GM12864 (cell line): ENCODE results near the gene ZCCHC3.
A peak's percentile ranks its signal among the peaks of the same experiment; 100 is the strongest.

ENCODE experiments used
- DNase-seq: peaks from one replicate; pipeline ENCODE4 v3.0.0-alpha.2; 2011; ENCODE audit warnings: low read depth
- H3K4me3 ChIP-seq: 2 replicates; pipeline ENCODE4 v1.5.1; 2011; ENCODE audit warnings: mild to moderate bottlenecking, low read depth, low read length, control low read depth
- TF ChIP-seq, protein P1 (sequence below): IDR thresholded peaks from 2 replicates; pipeline ENCODE4 v1.5.1; 2011; ENCODE audit warnings: low read depth, mild to moderate bottlenecking, moderate library complexity, low read length, control low read depth, inconsistent platforms; ENCODE audit errors: missing control alignments

ZCCHC3 gene

DNA sequence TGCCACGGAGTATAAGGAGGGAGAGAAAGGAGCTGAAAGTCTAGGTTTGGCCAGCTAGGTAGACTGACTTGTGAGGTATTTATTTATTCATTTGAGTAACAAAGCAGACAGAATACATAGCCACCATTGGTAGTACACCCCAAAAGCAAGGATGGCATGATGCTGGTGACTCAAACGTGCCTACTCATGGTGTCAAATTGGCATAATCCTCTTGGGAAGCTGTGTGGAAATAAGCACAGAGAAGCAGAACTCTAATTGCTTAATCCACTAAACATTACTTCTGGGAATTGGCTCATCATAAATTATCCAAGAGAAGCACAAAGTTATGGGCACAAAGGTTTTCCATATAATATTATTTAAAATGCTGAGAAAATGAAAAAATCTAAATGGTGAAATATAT, 37.4 kb upstream of the ZCCHC3 start:
- no peak overlapping the region for H3K4me3 ChIP-seq
- TF ChIP-seq, protein P1, sequence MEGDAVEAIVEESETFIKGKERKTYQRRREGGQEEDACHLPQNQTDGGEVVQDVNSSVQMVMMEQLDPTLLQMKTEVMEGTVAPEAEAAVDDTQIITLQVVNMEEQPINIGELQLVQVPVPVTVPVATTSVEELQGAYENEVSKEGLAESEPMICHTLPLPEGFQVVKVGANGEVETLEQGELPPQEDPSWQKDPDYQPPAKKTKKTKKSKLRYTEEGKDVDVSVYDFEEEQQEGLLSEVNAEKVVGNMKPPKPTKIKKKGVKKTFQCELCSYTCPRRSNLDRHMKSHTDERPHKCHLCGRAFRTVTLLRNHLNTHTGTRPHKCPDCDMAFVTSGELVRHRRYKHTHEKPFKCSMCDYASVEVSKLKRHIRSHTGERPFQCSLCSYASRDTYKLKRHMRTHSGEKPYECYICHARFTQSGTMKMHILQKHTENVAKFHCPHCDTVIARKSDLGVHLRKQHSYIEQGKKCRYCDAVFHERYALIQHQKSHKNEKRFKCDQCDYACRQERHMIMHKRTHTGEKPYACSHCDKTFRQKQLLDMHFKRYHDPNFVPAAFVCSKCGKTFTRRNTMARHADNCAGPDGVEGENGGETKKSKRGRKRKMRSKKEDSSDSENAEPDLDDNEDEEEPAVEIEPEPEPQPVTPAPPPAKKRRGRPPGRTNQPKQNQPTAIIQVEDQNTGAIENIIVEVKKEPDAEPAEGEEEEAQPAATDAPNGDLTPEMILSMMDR: no peak
- no peak for DNase-seq

DNA sequence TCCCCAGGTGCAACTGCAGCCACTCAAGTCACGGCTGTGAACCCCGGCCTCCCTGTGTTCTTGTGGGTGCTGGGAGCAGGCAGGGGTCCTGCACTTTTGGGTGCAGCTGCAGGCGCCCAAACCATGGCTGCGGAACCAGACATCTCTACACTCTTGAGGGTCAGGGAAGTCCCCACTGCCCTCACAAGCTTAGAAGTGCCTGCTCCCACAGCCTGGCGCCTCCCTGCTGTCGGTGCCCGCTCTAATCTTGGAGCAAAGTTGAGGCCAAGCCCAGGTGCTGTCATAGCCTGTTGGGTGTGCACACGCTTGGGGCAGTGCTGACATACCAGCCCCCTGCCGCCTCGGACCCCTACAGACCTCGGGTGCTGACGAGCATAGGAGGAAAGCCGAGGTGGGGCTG, 33.7 kb upstream of the ZCCHC3 start:
- TF ChIP-seq, protein P1: no peak
- H3K4me3 ChIP-seq: no peak overlapping the region
- DNase-seq: no peak

DNA sequence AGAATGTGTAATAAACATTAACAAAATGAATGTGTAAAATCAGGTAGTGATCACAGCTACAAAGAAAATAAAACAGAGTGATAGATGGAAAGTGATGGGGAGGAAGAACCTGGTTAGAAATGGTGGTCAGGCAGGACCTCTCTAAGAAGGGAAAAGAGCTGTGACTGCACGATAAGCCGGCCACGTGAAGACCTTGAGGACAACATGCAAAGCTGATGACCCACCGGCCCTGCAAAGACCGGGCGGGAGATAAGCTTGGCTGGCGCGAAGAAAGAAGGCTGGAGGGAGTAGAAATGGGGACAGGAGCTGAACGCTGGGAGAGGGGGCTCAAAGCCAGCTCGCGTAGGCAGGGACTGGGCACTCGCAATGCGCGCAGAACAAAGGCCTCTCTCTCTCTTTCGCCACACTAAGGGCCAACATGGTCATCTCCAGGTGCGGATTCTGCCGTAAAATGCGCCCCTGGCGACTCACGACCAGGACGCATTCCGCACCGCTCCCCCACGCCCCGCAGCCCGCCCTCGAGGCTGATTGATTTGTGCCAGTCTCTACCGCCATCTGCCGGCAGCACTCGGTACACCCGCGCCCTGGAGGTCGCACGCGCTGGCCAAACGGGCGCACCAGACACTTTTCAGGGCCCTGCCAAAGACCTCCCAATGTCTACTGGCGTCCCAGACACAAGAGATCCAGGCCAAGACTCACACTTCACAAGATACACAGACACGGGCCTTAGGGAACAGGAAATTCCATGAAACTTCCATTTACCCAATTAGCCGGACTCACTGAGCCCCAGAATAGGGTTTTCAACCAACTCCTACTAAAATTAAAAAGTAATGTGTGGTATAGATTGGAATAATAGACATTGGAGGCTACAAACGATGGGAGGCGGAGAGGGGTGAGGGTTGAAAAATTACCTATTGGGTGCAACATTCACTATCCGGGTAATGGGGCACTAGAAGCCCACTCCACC, 30.5 kb upstream of the ZCCHC3 start:
- peak overlapping the region; percentile 45 for H3K4me3 ChIP-seq
- peak; percentile 47 for DNase-seq
- TF ChIP-seq, protein P1: peak; percentile 93

DNA sequence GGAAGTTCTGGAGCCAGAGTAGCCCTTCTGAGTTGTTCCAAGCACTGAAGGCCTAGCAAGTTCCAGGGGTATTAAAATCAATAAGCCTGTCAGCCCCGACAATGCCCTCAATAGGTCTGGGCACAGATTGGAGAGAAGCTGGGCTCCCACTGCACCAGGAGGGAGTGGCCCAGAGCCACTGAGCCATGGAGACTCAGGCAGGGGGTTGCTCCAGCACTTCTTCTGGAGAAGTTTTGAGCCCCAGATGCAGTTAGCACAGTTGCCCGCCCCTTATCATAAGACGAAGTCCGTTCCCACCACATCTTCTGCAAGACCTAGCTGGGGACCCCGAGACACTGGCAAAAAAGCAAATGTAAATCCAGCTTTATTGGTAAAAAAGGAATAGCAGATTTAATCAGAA, 26.9 kb upstream of the ZCCHC3 start:
- TF ChIP-seq, protein P1: no peak
- no peak overlapping the region for H3K4me3 ChIP-seq
- no peak for DNase-seq

DNA sequence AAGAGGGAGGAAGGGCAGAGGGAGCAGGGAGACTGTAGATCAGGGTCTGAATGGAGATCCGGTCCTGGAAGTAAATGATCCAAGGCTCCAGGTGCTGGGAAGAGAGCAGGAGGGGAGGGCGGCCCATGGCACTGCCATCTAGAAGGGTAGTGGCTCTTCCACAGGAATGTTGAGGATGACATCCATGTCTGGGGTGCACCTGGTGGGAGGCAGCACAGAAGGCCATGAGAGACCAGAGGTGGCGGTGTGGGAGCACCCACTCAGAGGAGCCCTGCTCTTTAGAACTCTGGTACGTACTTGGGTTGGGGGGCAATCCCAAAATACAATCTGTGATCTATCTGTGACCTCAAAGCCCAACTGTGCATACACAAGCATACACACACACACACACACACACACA, 26.3 kb upstream of the ZCCHC3 start:
- no peak overlapping the region for H3K4me3 ChIP-seq
- TF ChIP-seq, protein P1: no peak
- no peak for DNase-seq

DNA sequence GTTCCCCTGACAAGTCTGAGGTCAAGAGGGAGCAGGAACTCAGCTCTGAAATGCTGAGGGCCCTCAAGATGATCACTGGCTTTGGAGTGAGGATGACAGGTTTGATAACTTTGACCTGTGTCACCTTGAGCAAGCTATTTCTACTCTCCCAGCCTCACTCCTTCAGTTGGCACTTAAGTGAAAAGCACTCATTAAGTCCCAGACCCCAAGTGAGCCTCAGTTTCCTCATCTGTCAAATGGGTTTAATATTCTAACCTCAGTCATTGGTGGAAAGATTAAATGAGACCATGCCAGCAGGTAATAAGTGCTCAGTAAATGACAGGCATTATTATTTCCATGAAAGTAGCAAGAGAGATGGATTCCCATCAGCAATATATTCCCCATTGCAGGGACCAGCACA, 25.8 kb upstream of the ZCCHC3 start:
- DNase-seq: no peak
- no peak overlapping the region for H3K4me3 ChIP-seq
- TF ChIP-seq, protein P1: no peak

DNA sequence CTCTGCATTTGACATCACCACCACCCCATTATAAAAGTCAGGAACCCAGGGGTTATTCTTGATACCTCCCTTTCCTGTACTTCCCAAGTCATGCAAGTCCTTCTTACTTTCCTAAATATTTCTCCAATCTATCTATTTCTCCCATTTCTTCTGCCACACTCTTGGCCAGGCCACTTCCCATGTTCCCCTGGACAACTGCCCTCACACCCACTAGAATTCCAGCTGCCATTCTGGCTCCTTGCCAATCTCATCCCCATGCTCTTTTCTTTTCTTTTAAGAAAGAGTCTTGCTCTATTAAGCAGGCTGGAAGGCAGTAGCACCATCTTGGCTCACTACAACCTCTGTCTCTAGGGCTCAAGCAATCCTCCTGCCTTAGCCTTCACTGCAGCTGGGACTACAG, 24.7 kb upstream of the ZCCHC3 start:
- TF ChIP-seq, protein P1: no peak
- no peak overlapping the region for H3K4me3 ChIP-seq
- no peak for DNase-seq
